PC-3 (cell line): ENCODE measurements around the gene NHS.

Experiments used
- EZH2 ChIP-seq: fragments of 300-600 bp; sonication (generic); IDR thresholded peaks from one replicate; pipeline ENCODE4 v1.6.1; 2017; ENCODE audit warnings: antibody characterized with exemption, mild to moderate bottlenecking, low read length; ENCODE audit not compliant: unreplicated experiment
- TF ChIP-seq, protein P1 (sequence below): fragments of 300-600 bp; sonication (generic); conservative IDR thresholded peaks from 2 replicates; pipeline ENCODE4 v1.5.1; 2017; ENCODE audit warnings: antibody characterized with exemption, low read depth, mild to moderate bottlenecking, low read length

DNA sequence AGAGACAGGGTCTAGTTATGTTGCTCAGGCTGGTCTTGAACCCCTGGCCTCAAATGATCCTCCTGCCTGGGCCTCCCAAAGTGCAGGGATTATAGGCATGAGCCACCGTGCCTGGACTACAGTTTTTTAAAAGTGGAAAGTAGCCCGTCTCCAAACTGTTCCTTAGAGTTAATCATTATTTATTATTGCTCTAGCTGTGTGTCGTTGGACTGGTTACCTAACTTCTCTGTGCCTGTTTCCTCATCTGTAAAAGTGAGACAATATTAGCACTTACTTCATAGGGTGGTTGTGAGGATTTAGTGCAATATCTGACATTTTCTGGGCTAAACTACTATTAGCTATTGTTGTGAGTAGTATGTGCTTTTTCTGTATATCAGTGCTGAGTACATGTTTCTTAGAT, 210.0 kb downstream of the NHS start:
- TF ChIP-seq, protein P1, sequence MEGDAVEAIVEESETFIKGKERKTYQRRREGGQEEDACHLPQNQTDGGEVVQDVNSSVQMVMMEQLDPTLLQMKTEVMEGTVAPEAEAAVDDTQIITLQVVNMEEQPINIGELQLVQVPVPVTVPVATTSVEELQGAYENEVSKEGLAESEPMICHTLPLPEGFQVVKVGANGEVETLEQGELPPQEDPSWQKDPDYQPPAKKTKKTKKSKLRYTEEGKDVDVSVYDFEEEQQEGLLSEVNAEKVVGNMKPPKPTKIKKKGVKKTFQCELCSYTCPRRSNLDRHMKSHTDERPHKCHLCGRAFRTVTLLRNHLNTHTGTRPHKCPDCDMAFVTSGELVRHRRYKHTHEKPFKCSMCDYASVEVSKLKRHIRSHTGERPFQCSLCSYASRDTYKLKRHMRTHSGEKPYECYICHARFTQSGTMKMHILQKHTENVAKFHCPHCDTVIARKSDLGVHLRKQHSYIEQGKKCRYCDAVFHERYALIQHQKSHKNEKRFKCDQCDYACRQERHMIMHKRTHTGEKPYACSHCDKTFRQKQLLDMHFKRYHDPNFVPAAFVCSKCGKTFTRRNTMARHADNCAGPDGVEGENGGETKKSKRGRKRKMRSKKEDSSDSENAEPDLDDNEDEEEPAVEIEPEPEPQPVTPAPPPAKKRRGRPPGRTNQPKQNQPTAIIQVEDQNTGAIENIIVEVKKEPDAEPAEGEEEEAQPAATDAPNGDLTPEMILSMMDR, result no peak
- no peak for TF ChIP-seq EZH2
